Measurements from ENCODE around the gene LZTS2.

Gene LZTS2

GRCh38 chr10:100979791-100980272 lies 19.8 kb upstream of the LZTS2 start:
- no peak for DNase-seq (ENCODE audit: low read depth)

GRCh38 chr10:100980311-100980710 lies 19.3 kb upstream of the LZTS2 start:
- no peak for DNase-seq (ENCODE audit: low read depth)

GRCh38 chr10:100980711-100981110 lies 18.9 kb upstream of the LZTS2 start:
- DNase-seq (ENCODE audit: low read depth), result no peak

GRCh38 chr10:100981178-100981772 lies 18.3 kb upstream of the LZTS2 start:
- DNase-seq (ENCODE audit: low read depth), result no peak

DNA sequence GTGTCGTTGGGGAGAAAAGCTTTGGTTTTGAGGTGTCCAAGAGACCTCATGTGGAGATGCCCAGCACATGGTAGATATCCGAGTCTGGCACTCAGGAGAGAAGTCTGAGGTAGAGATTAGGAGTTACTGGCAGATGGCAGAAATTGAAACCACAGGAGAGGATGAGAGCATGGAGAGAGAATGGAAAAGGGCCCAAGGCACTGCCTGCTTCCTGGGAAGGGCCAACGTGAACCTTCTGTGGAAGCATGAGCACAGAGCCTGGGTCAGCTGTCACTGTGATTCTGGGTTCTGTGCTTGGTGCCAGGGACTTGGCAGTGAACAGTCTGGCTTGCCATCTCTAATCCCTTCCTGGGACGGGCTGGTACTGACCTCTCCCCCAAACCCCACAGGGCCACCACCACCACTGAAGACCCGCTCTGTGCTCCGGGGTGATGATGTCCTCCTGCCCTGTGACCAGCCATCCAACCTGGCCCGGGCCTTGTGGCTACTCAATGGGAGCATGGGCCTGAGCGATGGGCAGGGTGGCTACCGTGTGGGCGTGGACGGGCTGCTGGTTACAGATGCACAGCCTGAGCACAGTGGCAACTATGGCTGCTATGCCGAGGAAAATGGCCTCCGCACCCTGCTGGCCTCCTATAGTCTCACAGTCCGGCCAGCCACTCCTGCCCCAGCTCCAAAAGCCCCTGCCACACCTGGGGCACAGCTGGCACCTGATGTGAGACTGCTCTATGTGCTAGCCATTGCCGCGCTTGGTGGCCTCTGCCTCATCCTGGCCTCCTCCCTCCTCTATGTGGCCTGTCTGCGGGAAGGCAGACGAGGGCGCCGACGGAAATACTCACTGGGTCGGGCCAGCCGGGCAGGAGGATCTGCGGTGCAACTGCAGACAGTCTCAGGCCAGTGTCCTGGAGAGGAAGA lies 16.4 kb upstream of the LZTS2 start:
- DNase-seq (ENCODE audit: low read depth), result no peak

GRCh38 chr10:100983868-100984671 lies 15.5 kb upstream of the LZTS2 start:
- no peak for DNase-seq (ENCODE audit: low read depth)

- DNase-seq (ENCODE audit: low read depth), result no peak
These were observed 14.9 kb upstream of the LZTS2 start for GRCh38 chr10:100984672-100985177.

GRCh38 chr10:100985336-100985735 lies 14.3 kb upstream of the LZTS2 start:
- no peak for DNase-seq (ENCODE audit: low read depth)

DNA sequence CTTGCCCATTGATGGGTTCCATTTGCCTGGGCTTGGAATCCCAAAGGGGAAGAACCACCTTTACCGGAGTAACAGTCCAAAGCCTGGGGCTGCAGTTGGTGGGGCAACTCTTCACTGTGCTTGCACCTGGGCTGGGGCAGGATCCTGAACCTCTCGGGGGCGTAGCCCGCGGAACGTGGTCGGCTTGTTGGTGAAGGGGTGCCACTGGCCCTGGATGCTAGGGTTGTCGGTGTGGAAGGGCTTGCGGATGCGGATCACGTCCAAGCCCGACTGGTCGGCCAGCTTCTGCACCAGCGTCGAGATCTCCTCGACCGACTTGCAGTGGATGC lies 13.0 kb upstream of the LZTS2 start:
- no peak for DNase-seq (ENCODE audit: low read depth)

GRCh38 chr10:100986952-100987684 lies 12.5 kb upstream of the LZTS2 start, which contains the start of the genes MRPL43 and TWNK:
MRPL43 (minus strand) TSS chr10:100987497; CDS start chr10:100987443, 54 bp downstream.
TWNK (plus strand) TSS chr10:100987543; CDS start chr10:100988211, 668 bp downstream.
- DNase-seq (ENCODE audit: low read depth), result peak; percentile 88

- DNase-seq (ENCODE audit: low read depth), result no peak
These were observed 11.9 kb upstream of the LZTS2 start for GRCh38 chr10:100987685-100988049.

DNA sequence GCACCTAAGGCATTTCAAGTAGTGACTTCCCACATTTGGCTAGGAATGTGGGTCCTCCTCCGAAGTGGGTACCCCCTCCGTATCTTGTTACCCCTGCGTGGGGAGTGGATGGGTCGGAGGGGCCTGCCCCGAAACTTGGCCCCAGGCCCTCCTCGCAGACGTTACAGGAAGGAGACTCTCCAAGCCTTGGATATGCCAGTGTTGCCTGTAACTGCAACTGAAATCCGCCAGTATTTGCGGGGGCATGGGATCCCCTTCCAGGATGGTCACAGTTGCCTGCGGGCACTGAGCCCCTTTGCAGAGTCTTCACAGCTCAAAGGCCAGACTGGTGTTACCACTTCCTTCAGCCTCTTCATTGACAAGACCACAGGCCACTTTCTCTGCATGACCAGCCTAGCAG lies 11.4 kb upstream of the LZTS2 start:
- DNase-seq (ENCODE audit: low read depth), result no peak

GRCh38 chr10:100989088-100989487 lies 10.5 kb upstream of the LZTS2 start:
- no peak for DNase-seq (ENCODE audit: low read depth)

DNA sequence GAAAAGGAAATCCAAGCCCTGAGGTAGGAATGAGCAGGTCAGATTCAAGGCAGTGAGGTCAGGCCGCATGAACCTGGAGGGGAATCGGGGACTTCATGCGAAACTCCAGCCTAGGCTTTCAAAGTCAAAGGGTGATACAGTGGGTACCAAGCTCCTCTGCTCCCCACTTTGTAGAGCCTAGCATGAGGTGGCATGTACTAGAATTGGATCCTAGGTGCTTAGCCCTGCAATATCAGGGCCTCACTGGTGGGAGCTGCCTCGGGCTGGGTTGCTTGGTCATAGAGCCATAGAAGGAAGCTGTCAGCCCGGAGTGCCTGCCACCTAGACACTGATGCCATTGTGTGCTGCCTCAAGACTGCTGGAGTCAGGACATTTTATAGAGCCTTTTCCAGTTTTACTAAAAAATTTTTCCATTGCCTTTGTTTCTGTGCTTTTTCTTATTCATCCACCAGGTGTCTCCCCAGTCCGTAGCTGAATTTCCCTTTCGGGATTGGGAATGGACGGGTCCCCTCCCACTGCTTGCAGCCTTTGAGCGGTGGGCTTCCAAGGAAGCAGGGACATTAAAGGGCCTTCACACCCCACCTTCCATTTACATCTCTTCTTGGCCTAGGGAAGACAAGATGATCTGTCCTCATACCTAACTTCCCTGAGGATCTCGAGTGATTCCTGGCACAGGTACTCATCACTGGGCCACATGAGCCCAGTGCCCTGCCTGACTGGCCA lies 5.5 kb upstream of the LZTS2 start:
- peak; percentile 62 for DNase-seq (ENCODE audit: low read depth)

- no peak for DNase-seq (ENCODE audit: low read depth)
These were observed 4.4 kb upstream of the LZTS2 start for GRCh38 chr10:100995181-100995580.

- DNase-seq (ENCODE audit: low read depth), result peak; percentile 42
These were observed 2.8 kb upstream of the LZTS2 start for GRCh38 chr10:100996678-100997359.

DNA sequence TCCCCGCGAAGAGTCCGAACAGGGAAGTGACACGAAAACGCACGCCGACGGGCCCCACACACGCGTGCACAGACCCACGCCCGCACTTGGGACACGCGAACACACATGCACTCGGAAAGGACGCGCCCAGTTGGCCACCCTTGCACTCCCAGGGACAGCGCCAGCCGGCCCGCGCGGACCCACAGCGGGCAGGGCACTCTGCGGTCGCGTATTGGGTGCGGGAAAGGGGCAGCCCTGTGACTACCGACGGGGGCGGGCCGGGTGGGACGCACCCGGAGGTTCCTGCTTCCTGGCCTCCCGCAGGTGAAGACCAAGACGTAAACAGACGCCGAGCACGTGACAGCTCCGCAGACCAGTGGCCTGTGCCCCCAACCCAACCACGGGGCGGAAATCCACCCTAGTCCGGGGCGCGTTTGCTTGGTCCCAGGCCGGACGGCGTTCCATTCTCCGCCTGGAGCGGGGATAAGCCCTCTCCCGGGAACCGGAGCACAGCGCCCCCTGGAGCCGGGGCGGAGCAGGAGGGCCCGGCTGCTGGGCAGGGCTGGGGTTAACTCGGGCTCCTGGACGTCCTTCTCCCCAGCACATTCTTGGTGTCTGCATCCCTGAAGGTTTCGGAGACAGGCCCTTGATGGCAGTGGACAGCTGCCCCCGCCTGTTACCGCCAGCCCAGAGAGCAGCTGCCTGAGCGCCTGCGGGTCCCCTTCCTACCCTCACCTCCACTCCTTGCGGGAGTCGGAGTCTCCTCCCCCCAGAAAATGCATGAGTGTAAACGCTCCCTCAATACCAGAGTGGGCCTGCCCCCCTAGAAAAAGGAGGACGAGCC lies 2.0 kb upstream of the LZTS2 start:
- peak; percentile 77 for DNase-seq (ENCODE audit: low read depth)

- peak; percentile 74 for DNase-seq (ENCODE audit: low read depth)
These were observed 1.2 kb upstream of the LZTS2 start for GRCh38 chr10:100998183-100998990.

Measured in ELR (cell line).